HG02610 (cell line): ENCODE measurements around the gene ZSCAN12.
A peak's percentile ranks its signal among the peaks of the same experiment; 100 is the strongest.

ENCODE experiments used
- ATAC-seq: cut with Tn5 transposase; IDR thresholded peaks from one replicate; pipeline ENCODE4 v1.9.1; 2021; ENCODE audit warnings: mild to moderate bottlenecking, moderate library complexity; ENCODE audit not compliant: unreplicated experiment

Gene ZSCAN12

GRCh38 chr6:28354688-28355554, 44.6 kb downstream of the ZSCAN12 start:
- ATAC-seq, result no peak

GRCh38 chr6:28353981-28354676, 45.4 kb downstream of the ZSCAN12 start:
- no peak for ATAC-seq

- no peak for ATAC-seq
Measured at GRCh38 chr6:28353356-28353755, 46.2 kb downstream of the ZSCAN12 start.

- no peak for ATAC-seq
Measured at GRCh38 chr6:28351493-28351925, 48.0 kb downstream of the ZSCAN12 start.

GRCh38 chr6:28351087-28351486, 48.5 kb downstream of the ZSCAN12 start:
- ATAC-seq, result no peak

- peak; percentile 98 for ATAC-seq
Measured at GRCh38 chr6:28349892-28350737, 49.4 kb downstream of the ZSCAN12 start, which contains the start of gene ZKSCAN3. Gene ZKSCAN3, plus strand, starts transcription at chr6:28349947. Its CDS starts 9,640 bp downstream, at chr6:28359587.

- ATAC-seq, result peak; percentile 20
Measured at GRCh38 chr6:28349344-28349891, 50.1 kb downstream of the ZSCAN12 start.

GRCh38 chr6:28347119-28347518, 52.4 kb downstream of the ZSCAN12 start:
- no peak for ATAC-seq

GRCh38 chr6:28345201-28345600, 54.3 kb downstream of the ZSCAN12 start:
- no peak for ATAC-seq

GRCh38 chr6:28343898-28344677, 55.5 kb downstream of the ZSCAN12 start:
- ATAC-seq, result no peak

GRCh38 chr6:28340310-28341095, 59.0 kb downstream of the ZSCAN12 start:
- ATAC-seq, result no peak

GRCh38 chr6:28337121-28337520, 62.4 kb downstream of the ZSCAN12 start:
- no peak for ATAC-seq

- no peak for ATAC-seq
Measured at GRCh38 chr6:28336284-28337120, 63.0 kb downstream of the ZSCAN12 start.

- ATAC-seq, result peak; percentile 91
Measured at GRCh38 chr6:28335564-28336283, 63.8 kb downstream of the ZSCAN12 start, which contains the start of gene ZSCAN31. Gene ZSCAN31, minus strand, starts transcription at chr6:28336148. Its CDS starts 6,465 bp downstream, at chr6:28329683.

- ATAC-seq, result no peak
Measured at GRCh38 chr6:28335040-28335563, 64.4 kb downstream of the ZSCAN12 start.

GRCh38 chr6:28334286-28335039, 65.1 kb downstream of the ZSCAN12 start:
- no peak for ATAC-seq
